ENCODE results near the gene TCF7L2. TPM values are rescaled to one million over a fixed set of nuclear protein-coding genes. Genes with fewer than 3 reads are reported as not detected.

The TCF7L2 gene
- total RNA-seq, 1 experiment from 2014 or later: 14.8 TPM

DNA sequence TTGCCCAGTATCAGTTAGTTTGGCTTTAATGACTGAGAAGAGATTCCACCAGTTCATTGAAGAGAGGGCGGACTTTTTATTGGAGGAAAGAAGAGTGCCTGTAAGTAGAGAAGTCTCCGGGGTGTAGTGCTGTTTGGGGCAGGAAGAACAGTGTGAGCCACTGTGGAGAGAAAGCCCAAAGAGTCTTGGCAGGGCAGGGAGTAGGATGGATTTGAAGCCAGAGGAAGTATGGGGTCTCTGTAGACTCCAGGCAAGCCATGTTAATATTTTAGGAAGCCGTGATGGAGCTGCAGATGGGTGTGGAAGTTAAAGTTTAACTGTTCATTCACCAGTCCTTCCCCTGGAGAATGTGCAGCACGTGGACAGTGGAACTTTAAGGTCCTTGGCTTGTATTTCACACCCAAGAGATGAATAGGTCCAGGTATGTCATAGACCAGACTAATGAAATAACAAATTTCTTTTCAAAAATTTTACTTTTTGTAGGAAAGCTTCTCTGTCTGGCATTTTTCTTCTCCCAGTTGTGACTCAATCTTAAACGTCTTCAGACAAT, 54.1 kb downstream of the TCF7L2 start:
- intact Hi-C loops (cut with micrococcal nuclease; ENCODE audit: unreplicated experiment): no loop called here
- H3K27ac ChIP-seq: no peak overlapping the region
- no peaks in the 10 kb centered on the region; the same call in 1 of the 2 replicates for H4K20me1 ChIP-seq (ENCODE audit: insufficient read depth)
- 0 out of 2 replicates have a peak, but pooled peaks cover under 1% of the 10 kb centered on the region for H3K79me2 ChIP-seq (ENCODE audit: low read depth)
- no peaks in the 10 kb centered on the region for H3K27me3 ChIP-seq (ENCODE audit: insufficient read depth, low read depth)
- BruUV-seq (replicated peaks): no TSS peak
- TF ChIP-seq, protein P1, sequence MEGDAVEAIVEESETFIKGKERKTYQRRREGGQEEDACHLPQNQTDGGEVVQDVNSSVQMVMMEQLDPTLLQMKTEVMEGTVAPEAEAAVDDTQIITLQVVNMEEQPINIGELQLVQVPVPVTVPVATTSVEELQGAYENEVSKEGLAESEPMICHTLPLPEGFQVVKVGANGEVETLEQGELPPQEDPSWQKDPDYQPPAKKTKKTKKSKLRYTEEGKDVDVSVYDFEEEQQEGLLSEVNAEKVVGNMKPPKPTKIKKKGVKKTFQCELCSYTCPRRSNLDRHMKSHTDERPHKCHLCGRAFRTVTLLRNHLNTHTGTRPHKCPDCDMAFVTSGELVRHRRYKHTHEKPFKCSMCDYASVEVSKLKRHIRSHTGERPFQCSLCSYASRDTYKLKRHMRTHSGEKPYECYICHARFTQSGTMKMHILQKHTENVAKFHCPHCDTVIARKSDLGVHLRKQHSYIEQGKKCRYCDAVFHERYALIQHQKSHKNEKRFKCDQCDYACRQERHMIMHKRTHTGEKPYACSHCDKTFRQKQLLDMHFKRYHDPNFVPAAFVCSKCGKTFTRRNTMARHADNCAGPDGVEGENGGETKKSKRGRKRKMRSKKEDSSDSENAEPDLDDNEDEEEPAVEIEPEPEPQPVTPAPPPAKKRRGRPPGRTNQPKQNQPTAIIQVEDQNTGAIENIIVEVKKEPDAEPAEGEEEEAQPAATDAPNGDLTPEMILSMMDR (conservative IDR thresholded peaks at IDR 0.05): no peak
- no peak for TF ChIP-seq EZH2 (IDR thresholded peaks at IDR 0.05; ENCODE audit: low read depth)
- H3K9me3 ChIP-seq (ENCODE audit: insufficient read depth, low read depth): no peaks in the 10 kb centered on the region
- H3K4me1 ChIP-seq (replicated peaks; ENCODE audit: insufficient read depth): no peaks in the 10 kb centered on the region
- POLR2A ChIA-PET (ENCODE audit: unreplicated experiment): no interaction called here
- H3K4me3 ChIP-seq: no peak overlapping the region
- H2AFZ ChIP-seq: no peak overlapping the region
- no peaks in the 10 kb centered on the region for H3F3A ChIP-seq (ENCODE audit: insufficient read depth, low read depth)
- CTCF ChIA-PET: no interaction called here
- no peaks in the 10 kb centered on the region for H3K36me3 ChIP-seq (ENCODE audit: low read depth)
- no peak overlapping the region for H3K4me2 ChIP-seq
- H3K9me2 ChIP-seq (ENCODE audit: insufficient read depth): no peaks in the 10 kb centered on the region
- no peak for DNase-seq

GRCh38 chr10:113005380-113005779, 55.3 kb downstream of the TCF7L2 start:
- Histone ChIP-seq H3K4me1 (replicated peaks; ENCODE audit: insufficient read depth) (no peaks in the 10 kb centered on the region), H3K36me3 (ENCODE audit: low read depth) (no peaks in the 10 kb centered on the region), H3K9me2 (ENCODE audit: insufficient read depth) (no peaks in the 10 kb centered on the region), H3K9me3 (ENCODE audit: insufficient read depth, low read depth) (no peaks in the 10 kb centered on the region), H3K79me2 (ENCODE audit: low read depth) (peaks cover 3% of the 10 kb centered on the region; the same call in 1 of the 2 replicates), H3K4me2 (no peak overlapping the region), H4K20me1 (ENCODE audit: insufficient read depth) (no peaks in the 10 kb centered on the region; the same call in 1 of the 2 replicates), H2AFZ (no peak overlapping the region), H3K4me3 (no peak overlapping the region), H3K27me3 (ENCODE audit: insufficient read depth, low read depth) (no peaks in the 10 kb centered on the region), H3K27ac (no peak overlapping the region), H3F3A (ENCODE audit: insufficient read depth, low read depth) (no peaks in the 10 kb centered on the region)
- no TSS peak for BruUV-seq (replicated peaks)
- ChIA-PET CTCF (no interaction called here), POLR2A (ENCODE audit: unreplicated experiment) (no interaction called here)
- no peak for DNase-seq
- intact Hi-C loops (cut with micrococcal nuclease; ENCODE audit: unreplicated experiment): no loop called here
- TF ChIP-seq, protein P1 (conservative IDR thresholded peaks at IDR 0.05): no peak
- TF ChIP-seq EZH2 (IDR thresholded peaks at IDR 0.05; ENCODE audit: low read depth): no peak

DNA sequence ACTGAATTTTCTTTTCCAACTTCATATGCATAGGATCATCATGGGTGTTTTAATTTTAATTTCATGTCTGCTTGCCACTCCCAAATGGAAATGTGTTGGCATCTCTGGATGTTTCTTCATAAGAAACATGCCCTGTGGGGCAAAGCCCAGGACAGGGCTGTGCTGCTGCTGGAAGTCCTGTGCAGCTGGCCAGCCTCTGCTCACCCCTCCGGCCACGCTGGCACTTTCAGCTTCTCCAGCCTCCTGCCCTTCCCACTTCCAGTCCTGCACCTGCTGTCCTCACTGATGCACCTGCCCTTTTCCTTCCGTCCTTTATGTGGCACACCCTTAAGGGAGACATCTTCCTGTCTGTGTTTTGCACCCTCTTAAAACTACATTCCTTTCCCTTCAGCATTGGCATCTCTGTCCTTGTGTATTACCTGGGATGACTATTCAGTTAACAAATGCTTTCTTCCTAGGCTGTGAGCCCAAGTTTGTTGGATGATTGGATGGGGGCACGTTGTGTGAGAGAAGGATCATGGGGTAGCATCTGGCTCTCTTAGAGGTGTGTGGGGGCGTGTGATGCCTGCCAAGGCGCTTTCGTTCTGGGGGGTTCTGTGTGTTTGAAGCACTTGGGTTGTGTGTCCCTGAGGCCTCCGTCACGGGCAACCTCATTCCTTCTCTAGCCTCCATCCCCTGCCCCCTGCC, 56.8 kb downstream of the TCF7L2 start:
- H2AFZ ChIP-seq: no peak overlapping the region
- peaks cover 6% of the 10 kb centered on the region; the same call in 1 of the 2 replicates for H3K79me2 ChIP-seq (ENCODE audit: low read depth)
- H3K4me3 ChIP-seq: no peak overlapping the region
- no peak for DNase-seq
- BruUV-seq (replicated peaks): no TSS peak
- no peaks in the 10 kb centered on the region; the same call in 1 of the 2 replicates for H4K20me1 ChIP-seq (ENCODE audit: insufficient read depth)
- POLR2A ChIA-PET (ENCODE audit: unreplicated experiment): no interaction called here
- H3K27me3 ChIP-seq (ENCODE audit: insufficient read depth, low read depth): no peaks in the 10 kb centered on the region
- intact Hi-C loops (cut with micrococcal nuclease; ENCODE audit: unreplicated experiment): no loop called here
- H3K4me2 ChIP-seq: no peak overlapping the region
- H3K9me2 ChIP-seq (ENCODE audit: insufficient read depth): no peaks in the 10 kb centered on the region
- TF ChIP-seq, protein P1 (conservative IDR thresholded peaks at IDR 0.05): no peak
- no peak for TF ChIP-seq EZH2 (IDR thresholded peaks at IDR 0.05; ENCODE audit: low read depth)
- no peaks in the 10 kb centered on the region for H3K4me1 ChIP-seq (replicated peaks; ENCODE audit: insufficient read depth)
- H3F3A ChIP-seq (ENCODE audit: insufficient read depth, low read depth): no peaks in the 10 kb centered on the region
- no peaks in the 10 kb centered on the region for H3K36me3 ChIP-seq (ENCODE audit: low read depth)
- no peaks in the 10 kb centered on the region for H3K9me3 ChIP-seq (ENCODE audit: insufficient read depth, low read depth)
- CTCF ChIA-PET: interaction anchor here (0.6 kb wide), 1 partner anchor 511 kb away, joined by 4 read pairs; no protein-coding TSS in a partner anchor
- no peak overlapping the region for H3K27ac ChIP-seq
